B cell (primary cell): ENCODE data around the gene HSPH1. TPM values are rescaled to one million over a fixed set of nuclear protein-coding genes. Genes with fewer than 3 reads are reported as not detected.

ENCODE experiments used
- ATAC-seq: fragments of 200-7000 bp; cut with Tn5 transposase; one replicate; pipeline ENCODE4 v1.10.0; 2021; ENCODE audit warnings: low read depth, mild to moderate bottlenecking, moderate number of reproducible peaks, moderate library complexity
- CTCF ChIA-PET: fragments of 350-600 bp; sonication (Branson Sonifier 250); formaldehyde crosslinking; loops from one replicate; lab custom pipeline; 2021; ENCODE audit warnings: antibody characterized with exemption, inconsistent platforms; lab: Charles Lee
- POLR2A ChIA-PET: fragments of 350-600 bp; sonication (Branson Sonifier 250); formaldehyde crosslinking; loops from one replicate; lab custom pipeline; 2021; ENCODE audit warnings: antibody characterized with exemption; lab: Charles Lee
- DNase-seq: peaks from one replicate; pipeline ENCODE4 v3.0.0; 2013
- H2AFZ ChIP-seq: 2 replicates; pipeline ENCODE4 v1.6.1; 2012; ENCODE audit warnings: mild to moderate bottlenecking, low read depth, low read length; ENCODE audit not compliant: insufficient read depth, poor library complexity, severe bottlenecking
- H3K27ac ChIP-seq, 2 donors: 1 replicate in 1 of 2; 2 replicates in 1 of 2; pipeline ENCODE4 v1.5.1; 2012 to 2013; ENCODE audit warnings: low read length in 2 of 2, mild to moderate bottlenecking in 2 of 2, moderate library complexity in 1 of 2
- H3K27me3 ChIP-seq, 4 experiments: fragments of 200-600 bp in 1 of 4; sonication (generic) in 1 of 4; replicated peaks in 1 of 4; 1 replicate in 2 of 4; 2 replicates in 2 of 4; pipeline versions ENCODE4 v1.6.1 to v1.7.0; 2013 to 2016; ENCODE audit warnings: low read length in 3 of 4, mild to moderate bottlenecking in 2 of 4, mixed read lengths in 1 of 4, moderate library complexity in 1 of 4; ENCODE audit not compliant: insufficient read depth in 4 of 4, control insufficient read depth in 3 of 4; ENCODE audit errors: control extremely low read depth in 1 of 4
- H3K36me3 ChIP-seq, 2 experiments: replicated peaks in 1 of 2; 1 replicate in 1 of 2; 2 replicates in 1 of 2; pipeline versions ENCODE4 v1.6.1 to v1.7.1; 2013; ENCODE audit warnings: low read length in 1 of 2; ENCODE audit not compliant: insufficient read depth in 2 of 2, control insufficient read depth in 1 of 2; ENCODE audit errors: control extremely low read depth in 1 of 2, extremely low read depth in 1 of 2
- H3K4me1 ChIP-seq, 2 donors: fragments of 200-600 bp in 1 of 2; sonication (generic) in 1 of 2; 1 replicate in 1 of 2; 2 replicates in 1 of 2; pipeline versions ENCODE4 v1.5.1 to v1.6.1; 2013 to 2017; ENCODE audit warnings: low read length in 2 of 2; ENCODE audit not compliant: control insufficient read depth in 2 of 2, insufficient read depth in 2 of 2
- H3K4me2 ChIP-seq: replicated peaks from 2 replicates; pipeline ENCODE3; 2012; ENCODE audit warnings: mild to moderate bottlenecking, low read depth, low read length; ENCODE audit not compliant: poor library complexity, severe bottlenecking
- H3K4me3 ChIP-seq, 5 experiments: fragments of 200-600 bp in 1 of 5; sonication (generic) in 1 of 5; 1 replicate in 3 of 5; 2 replicates in 2 of 5; pipeline versions ENCODE4 v1.5.1 to v1.7.0; 2011 to 2016; ENCODE audit warnings: low read length in 4 of 5, mild to moderate bottlenecking in 4 of 5, low read depth in 2 of 5, control low read depth in 1 of 5, moderate library complexity in 1 of 5; ENCODE audit not compliant: insufficient read depth in 1 of 5; ENCODE audit errors: control extremely low read depth in 1 of 5, extremely low read depth in 1 of 5
- H3K79me2 ChIP-seq: fragments of 200-600 bp; sonication (generic); one replicate; pipeline ENCODE4 v1.6.0; 2016; ENCODE audit warnings: low read length; ENCODE audit not compliant: control insufficient read depth, insufficient read depth
- H3K9ac ChIP-seq: fragments of 200-600 bp; sonication (generic); 2 replicates; pipeline ENCODE4 v1.6.1; 2017; ENCODE audit warnings: mild to moderate bottlenecking, low read length, moderate library complexity
- H3K9me3 ChIP-seq, 3 donors: one replicate each; pipeline versions ENCODE4 v1.6.1 to v1.7.1; 2013; ENCODE audit warnings: low read length in 2 of 3; ENCODE audit not compliant: control insufficient read depth in 2 of 3, insufficient read depth in 1 of 3; ENCODE audit errors: control extremely low read depth in 1 of 3
- H4K20me1 ChIP-seq: 2 replicates; pipeline ENCODE4 v1.6.0; 2012; ENCODE audit warnings: mild to moderate bottlenecking, low read length; ENCODE audit not compliant: insufficient read depth, control insufficient read depth, poor library complexity, severe bottlenecking
- H3K27ac Mint-ChIP-seq: one replicate; pipeline ENCODE4 v1.8.0; 2021; ENCODE audit warnings: mixed read lengths
- H3K27me3 Mint-ChIP-seq: one replicate; pipeline ENCODE4 v1.8.0; 2021; ENCODE audit warnings: mixed read lengths
- H3K4me1 Mint-ChIP-seq: one replicate; pipeline ENCODE4 v1.8.0; 2021; ENCODE audit warnings: mixed read lengths
- H3K4me3 Mint-ChIP-seq: one replicate; pipeline ENCODE4 v1.8.0; 2021; ENCODE audit warnings: mixed read lengths
- H3K9me3 Mint-ChIP-seq: one replicate; pipeline ENCODE4 v1.8.0; 2022; ENCODE audit warnings: mixed read lengths; ENCODE audit not compliant: insufficient read depth
- EZH2 ChIP-seq: IDR thresholded peaks from 2 replicates; pipeline ENCODE4 v1.6.1; 2012; ENCODE audit warnings: borderline replicate concordance, low read depth, mild to moderate bottlenecking, moderate library complexity, low read length; ENCODE audit not compliant: insufficient read depth, poor library complexity, severe bottlenecking
- WGBS: methylation state at CpG from one replicate; pipeline ENCODE4 v1.1.5; 2013; ENCODE audit warnings: missing lambda C conversion rate; ENCODE audit not compliant: insufficient coverage; 5-methylcytosine and 5-hydroxymethylcytosine counted together
- intact Hi-C: fragments of 100-400 bp; cut with micrococcal nuclease; formaldehyde crosslinking; loops from one replicate; pipeline ENCODE4 v1.10.0; 2022
- polyA plus RNA-seq: library from polyadenylated mRNA; depleted of rRNA; stranded (reverse); fragments of >200 nt; gene quantifications from 2 replicates; pipeline ENCODE4 v1.2.3, GENCODE V29; 2012
- total RNA-seq, 2 donors: library from RNA; stranded (reverse); fragments of 120-200 nt in 1 of 2; gene quantifications; 1 replicate in 1 of 2; 2 replicates in 1 of 2; pipeline versions ENCODE4 v1.2.3 to v1.2.4, GENCODE V29; 2013 to 2022
- TF ChIP-seq, protein P1 (sequence below): fragments of 200-600 bp; IDR thresholded peaks from one replicate; pipeline ENCODE4 v1.8.0; 2022; ENCODE audit warnings: antibody characterized with exemption, mild to moderate bottlenecking

HSPH1 gene
- total and polyA plus RNA-seq, 2 donors (not counting 1 experiment from before 2014, with no cell fraction given) = 15.4 to 56.4 TPM

DNA sequence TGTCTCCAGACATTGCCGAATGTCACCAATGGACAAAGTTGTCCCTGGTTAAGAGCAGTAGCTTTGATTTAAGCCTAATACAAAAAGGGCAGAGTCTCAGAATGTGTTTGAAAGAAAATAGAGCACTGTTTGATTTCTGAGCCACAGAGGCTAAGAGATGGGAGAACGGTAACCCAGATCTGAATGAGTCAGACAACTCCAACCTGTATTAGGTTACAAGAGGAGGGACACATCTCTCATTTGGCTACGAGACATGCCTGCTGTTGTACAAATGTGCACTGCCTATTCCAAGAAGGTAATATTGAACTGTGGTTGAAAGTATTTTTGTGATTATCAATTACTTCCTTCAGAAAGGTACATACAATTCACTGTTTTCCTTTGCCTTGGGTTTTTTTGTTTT is 4.9 kb upstream of the HSPH1 start:
- no peak for ATAC-seq
- H3K4me3 Mint-ChIP-seq = no peak overlapping the region
- no peak for DNase-seq
- intact Hi-C loops = loop anchor here (10.0 kb wide), 1 partner anchor 702 kb away; the partner anchor contains the start of gene HMGB1
- Histone ChIP-seq H3K9me3 (no peaks in the 10 kb centered on the region), H3K79me2 (no peaks in the 10 kb centered on the region), H3K4me2 (no peak overlapping the region), H2AFZ (no peak overlapping the region), H3K36me3 (no peaks in the 10 kb centered on the region), H3K27me3 (peaks cover 0 to 4% (median 0%) of the 10 kb centered on the region in 4 experiments), H3K4me1 (peaks cover 5 to 6% of the 10 kb centered on the region in 2 donors), H3K4me3 (no peak overlapping the region), H3K9ac (no peak overlapping the region), H4K20me1 (no peaks in the 10 kb centered on the region), H3K27ac (no peak overlapping the region)
- H3K9me3 Mint-ChIP-seq = no peaks in the 10 kb centered on the region
- TF ChIP-seq EZH2 = no peak
- TF ChIP-seq, protein P1, sequence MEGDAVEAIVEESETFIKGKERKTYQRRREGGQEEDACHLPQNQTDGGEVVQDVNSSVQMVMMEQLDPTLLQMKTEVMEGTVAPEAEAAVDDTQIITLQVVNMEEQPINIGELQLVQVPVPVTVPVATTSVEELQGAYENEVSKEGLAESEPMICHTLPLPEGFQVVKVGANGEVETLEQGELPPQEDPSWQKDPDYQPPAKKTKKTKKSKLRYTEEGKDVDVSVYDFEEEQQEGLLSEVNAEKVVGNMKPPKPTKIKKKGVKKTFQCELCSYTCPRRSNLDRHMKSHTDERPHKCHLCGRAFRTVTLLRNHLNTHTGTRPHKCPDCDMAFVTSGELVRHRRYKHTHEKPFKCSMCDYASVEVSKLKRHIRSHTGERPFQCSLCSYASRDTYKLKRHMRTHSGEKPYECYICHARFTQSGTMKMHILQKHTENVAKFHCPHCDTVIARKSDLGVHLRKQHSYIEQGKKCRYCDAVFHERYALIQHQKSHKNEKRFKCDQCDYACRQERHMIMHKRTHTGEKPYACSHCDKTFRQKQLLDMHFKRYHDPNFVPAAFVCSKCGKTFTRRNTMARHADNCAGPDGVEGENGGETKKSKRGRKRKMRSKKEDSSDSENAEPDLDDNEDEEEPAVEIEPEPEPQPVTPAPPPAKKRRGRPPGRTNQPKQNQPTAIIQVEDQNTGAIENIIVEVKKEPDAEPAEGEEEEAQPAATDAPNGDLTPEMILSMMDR = no peak
- CTCF ChIA-PET = no interaction called here
- H3K4me1 Mint-ChIP-seq = peaks cover 11% of the 10 kb centered on the region
- WGBS = no CpG with 5 or more reads among the region's 3 CpGs
- POLR2A ChIA-PET = no interaction called here
- no peak overlapping the region for H3K27ac Mint-ChIP-seq
- peaks cover 4% of the 10 kb centered on the region for H3K27me3 Mint-ChIP-seq

DNA sequence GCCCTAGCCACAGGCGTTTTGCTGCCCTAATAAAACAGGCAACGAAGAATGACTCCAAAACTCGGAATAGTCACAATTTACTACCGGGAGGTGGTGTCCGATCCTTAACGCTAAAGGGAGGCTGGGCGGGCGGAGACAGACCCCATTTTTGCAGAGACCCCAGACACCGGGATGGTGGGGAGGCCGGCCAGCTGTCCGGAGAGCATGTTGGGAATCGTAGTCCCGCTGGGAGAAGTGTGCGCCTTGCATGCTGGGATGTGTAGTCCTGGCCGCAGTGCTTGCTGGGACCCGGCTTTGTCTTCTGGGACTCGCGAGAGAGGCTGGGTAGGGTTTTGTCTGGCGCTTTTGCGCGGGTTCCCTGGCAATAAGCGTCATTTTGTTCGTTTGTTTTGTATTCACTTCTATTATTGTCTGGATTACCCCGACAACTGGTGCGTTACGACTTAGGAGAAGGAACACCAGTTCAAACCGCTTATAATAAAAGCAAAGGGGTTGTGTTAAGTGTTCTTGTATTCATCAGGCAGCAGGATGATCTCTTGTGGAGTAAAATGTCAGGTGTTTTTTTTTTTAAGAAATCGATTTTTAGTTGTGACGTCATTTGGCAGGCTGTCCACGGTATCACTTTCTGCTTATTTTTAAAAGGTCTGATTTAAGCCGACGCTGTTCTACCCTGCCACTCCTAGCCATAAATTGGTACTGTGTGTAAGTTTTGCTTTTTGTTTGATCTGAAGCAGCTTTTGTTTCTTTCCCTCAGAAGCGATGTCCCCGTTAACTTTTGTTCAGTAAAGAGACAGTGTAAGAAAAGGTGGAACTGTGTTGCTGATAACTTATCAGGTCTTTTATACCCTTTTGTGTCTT is 676 bp upstream of the HSPH1 start:
- peak overlapping the region; percentile 96 for H3K4me3 Mint-ChIP-seq
- peak overlapping the region; percentile 90 for H3K4me2 ChIP-seq
- peaks cover 33% of the 10 kb centered on the region for H3K79me2 ChIP-seq
- peak overlapping the region; percentile 99 for H3K27ac Mint-ChIP-seq
- H3K27ac ChIP-seq = peak overlapping the region; percentile 94 to 96
- ATAC-seq (peak; percentile 83), DNase-seq (peak; percentile 99)
- H3K9me3 Mint-ChIP-seq = no peaks in the 10 kb centered on the region
- peaks cover 14% of the 10 kb centered on the region for H4K20me1 ChIP-seq
- H3K36me3 ChIP-seq = peaks cover 0 to 5% of the 10 kb centered on the region in 2 experiments
- H3K4me3 ChIP-seq = peak overlapping the region; percentile 82 to 93 (median 88)
- intact Hi-C loops = loop anchor here (1.0 to 10.0 kb wide), 6 partner anchors 38 to 1568 kb away; partner anchors contain the start of genes HMGB1, N4BP2L1, N4BP2L2 and SLC7A1
- peaks cover 33% of the 10 kb centered on the region for H3K4me1 Mint-ChIP-seq
- H3K4me1 ChIP-seq = peaks cover 22% of the 10 kb centered on the region in 2 donors
- WGBS = 1% methylated on average over 27 of the region's 34 CpGs
- H3K27me3 Mint-ChIP-seq = no peaks in the 10 kb centered on the region
- peak overlapping the region; percentile 95 for H3K9ac ChIP-seq
- TF ChIP-seq EZH2 = no peak
- TF ChIP-seq, protein P1 = no peak
- no peaks in the 10 kb centered on the region for H3K27me3 ChIP-seq
- CTCF ChIA-PET = interaction anchor here (2.3 kb wide), 1 partner anchor 37 kb away, joined by 14 read pairs; the partner anchor contains the start of gene B3GLCT
- POLR2A ChIA-PET = interaction anchor here (0.7 to 1.5 kb wide), 2 partner anchors 37 to 533 kb away, joined by 3 to 5 read pairs; partner anchors contain the start of gene B3GLCT
- H3K9me3 ChIP-seq = no peaks in the 10 kb centered on the region
- H2AFZ ChIP-seq = peak overlapping the region; percentile 90
